HepG2 (cell line): ENCODE measurements around the gene SERHL2. TPM values are rescaled to one million over a fixed set of nuclear protein-coding genes. Genes with fewer than 3 reads are reported as not detected.

Experiments used
- CBX5 ChIP-seq: sonication (generic); formaldehyde crosslinking; IDR thresholded peaks from 2 replicates; pipeline ENCODE4 v1.4.0; 2020; ENCODE audit warnings: missing genetic modification reagents, borderline replicate concordance
- GABPB1 ChIP-seq: IDR thresholded peaks from 2 replicates; pipeline ENCODE4 v1.6.1; 2016; ENCODE audit warnings: mild to moderate bottlenecking, missing genetic modification reagents, moderate library complexity, missing compliant biosample characterization
- HIVEP1 ChIP-seq: sonication (generic); formaldehyde crosslinking; IDR thresholded peaks from 2 replicates; pipeline ENCODE4 v1.4.0; 2020; ENCODE audit warnings: mild to moderate bottlenecking, missing genetic modification reagents
- KDM2A ChIP-seq: sonication (generic); formaldehyde crosslinking; IDR thresholded peaks from 2 replicates; pipeline ENCODE4 v1.4.0; 2020; ENCODE audit warnings: low read depth, missing genetic modification reagents, borderline replicate concordance
- MAZ ChIP-seq, 2 experiments: sonication (generic) in 1 of 2; formaldehyde crosslinking in 1 of 2; IDR thresholded peaks; 2 replicates each; pipeline versions ENCODE4 v1.5.0 to v1.6.1; 2012 to 2020; ENCODE audit warnings: low read depth in 2 of 2, mild to moderate bottlenecking in 2 of 2, borderline replicate concordance in 1 of 2, improper control_type of control experiment in 1 of 2, low read length in 1 of 2, missing genetic modification reagents in 1 of 2, moderate library complexity in 1 of 2
- MBD4 ChIP-seq: IDR thresholded peaks from 2 replicates; pipeline ENCODE4 v1.6.1; 2012; ENCODE audit warnings: low read length, inconsistent platforms, borderline replicate concordance
- REXO4 ChIP-seq: sonication (generic); formaldehyde crosslinking; IDR thresholded peaks from 2 replicates; pipeline ENCODE4 v1.8.0; 2022; ENCODE audit warnings: missing genetic modification reagents, mild to moderate bottlenecking, borderline replicate concordance
- SMAD3 ChIP-seq: sonication (generic); formaldehyde crosslinking; IDR thresholded peaks from 2 replicates; pipeline ENCODE4 v1.4.0; 2020; ENCODE audit warnings: missing genetic modification reagents
- U2AF2 ChIP-seq: fragments of 200-400 bp; formaldehyde crosslinking; IDR thresholded peaks from 2 replicates; pipeline ENCODE4 v1.6.1; 2017; ENCODE audit warnings: low read depth, mild to moderate bottlenecking, low read length
- ZFP37 ChIP-seq: sonication (generic); formaldehyde crosslinking; IDR thresholded peaks from 2 replicates; pipeline ENCODE4 v1.4.0; 2020; ENCODE audit warnings: missing genetic modification reagents, borderline replicate concordance
- ZNF160 ChIP-seq: sonication (generic); formaldehyde crosslinking; IDR thresholded peaks from 2 replicates; pipeline ENCODE4 v1.8.0; 2022; ENCODE audit warnings: mild to moderate bottlenecking, inconsistent platforms, missing genetic modification reagents
- ZNF629 ChIP-seq: sonication (generic); formaldehyde crosslinking; conservative IDR thresholded peaks from 2 replicates; pipeline ENCODE4 v1.5.0; 2020; ENCODE audit warnings: missing genetic modification reagents
- ZNF749 ChIP-seq: sonication (generic); formaldehyde crosslinking; IDR thresholded peaks from 2 replicates; pipeline ENCODE4 v1.8.0; 2022; ENCODE audit warnings: mild to moderate bottlenecking, missing genetic modification reagents, moderate library complexity, borderline replicate concordance
- ZNF761 ChIP-seq: sonication (generic); formaldehyde crosslinking; conservative IDR thresholded peaks from 2 replicates; pipeline ENCODE4 v1.4.0; 2020; ENCODE audit warnings: mild to moderate bottlenecking, missing genetic modification reagents
- polyA plus RNA-seq, 8 experiments: library from polyadenylated mRNA; depleted of rRNA in 3 of 8; stranded (reverse) in 7 of 8; unstranded in 1 of 8; fragments of >200 nt; fragmentation: Illumina TruSeq in 4 of 8; extraction: Trizol in 4 of 8; gene quantifications; 2 replicates each; pipeline versions ENCODE4 v1.2.1 to v1.2.3, GENCODE V29; 2011 to 2016; ENCODE audit warnings: low read depth in 4 of 8, missing spikeins in 1 of 8, mixed read lengths in 1 of 8; ENCODE audit not compliant: insufficient read depth in 1 of 8
- total RNA-seq, 5 experiments: library from RNA; depleted of rRNA; stranded (reverse); fragments of >200 nt; fragmentation: Illumina TruSeq; extraction: Trizol; gene quantifications; 2 replicates each; pipeline ENCODE4 v1.2.3, GENCODE V29; 2016; ENCODE audit warnings: low read depth in 1 of 5
- TF ChIP-seq, protein P1 (sequence below): sonication (generic); formaldehyde crosslinking; IDR thresholded peaks from 2 replicates; pipeline ENCODE4 v1.9.0; 2021; ENCODE audit warnings: missing genetic modification reagents, borderline replicate concordance
- TF ChIP-seq, protein P2 (sequence below): sonication (generic); formaldehyde crosslinking; IDR thresholded peaks from 2 replicates; pipeline ENCODE4 v1.8.1; 2023; ENCODE audit warnings: mild to moderate bottlenecking, moderate library complexity, missing genetic modification reagents
- TF ChIP-seq, protein P3 (sequence below): IDR thresholded peaks from 2 replicates; pipeline ENCODE4 v1.6.1; 2016; ENCODE audit warnings: missing compliant biosample characterization, missing genetic modification reagents, borderline replicate concordance
- TF ChIP-seq, protein P4 (sequence below): sonication (generic); formaldehyde crosslinking; conservative IDR thresholded peaks from 2 replicates; pipeline ENCODE4 v1.4.0; 2020; ENCODE audit warnings: missing genetic modification reagents
- TF ChIP-seq, protein P5 (sequence below): sonication (generic); formaldehyde crosslinking; IDR thresholded peaks from 2 replicates; pipeline ENCODE4 v1.4.0; 2020; ENCODE audit warnings: mild to moderate bottlenecking, missing genetic modification reagents
- TF ChIP-seq, protein P6 (sequence below): IDR thresholded peaks from 2 replicates; pipeline ENCODE4 v1.6.1; 2018; ENCODE audit warnings: missing genetic modification reagents, mild to moderate bottlenecking, missing compliant biosample characterization
- TF ChIP-seq, protein P7 (sequence below): sonication (generic); formaldehyde crosslinking; conservative IDR thresholded peaks from 2 replicates; pipeline ENCODE4 v1.8.0; 2022; ENCODE audit warnings: mild to moderate bottlenecking, moderate library complexity, missing genetic modification reagents

SERHL2 gene
- total and polyA plus RNA-seq, 2 of the 13 experiments (the other 11 are each of a cell fraction or from before 2014, with no cell fraction given), result 1.0 to 1.8 TPM

DNA sequence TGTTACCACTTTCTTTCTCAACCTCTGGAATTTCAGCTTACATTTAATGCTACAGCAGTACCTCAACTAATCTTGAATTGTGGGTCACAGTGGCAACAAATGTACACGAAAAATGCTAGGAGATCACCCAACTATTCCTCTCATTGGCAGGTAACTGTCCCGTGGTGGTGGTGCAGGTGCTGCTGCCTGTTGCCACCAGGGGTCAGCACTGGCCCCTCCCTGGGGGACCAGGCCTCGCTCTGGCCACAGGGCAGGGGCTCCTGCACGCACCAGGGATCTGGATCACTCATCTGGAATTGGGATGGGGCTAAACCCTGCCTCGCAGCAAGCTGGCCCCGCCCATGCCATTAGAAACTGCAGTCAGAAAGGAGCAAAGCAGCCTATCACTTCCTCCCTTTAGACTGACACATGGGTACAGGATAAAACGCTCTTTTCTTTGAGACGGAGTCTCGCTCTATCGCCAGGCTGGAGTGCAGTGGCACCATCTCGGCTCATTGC lies 67.8 kb downstream of the SERHL2 start (continued):
- TF ChIP-seq, protein P1, sequence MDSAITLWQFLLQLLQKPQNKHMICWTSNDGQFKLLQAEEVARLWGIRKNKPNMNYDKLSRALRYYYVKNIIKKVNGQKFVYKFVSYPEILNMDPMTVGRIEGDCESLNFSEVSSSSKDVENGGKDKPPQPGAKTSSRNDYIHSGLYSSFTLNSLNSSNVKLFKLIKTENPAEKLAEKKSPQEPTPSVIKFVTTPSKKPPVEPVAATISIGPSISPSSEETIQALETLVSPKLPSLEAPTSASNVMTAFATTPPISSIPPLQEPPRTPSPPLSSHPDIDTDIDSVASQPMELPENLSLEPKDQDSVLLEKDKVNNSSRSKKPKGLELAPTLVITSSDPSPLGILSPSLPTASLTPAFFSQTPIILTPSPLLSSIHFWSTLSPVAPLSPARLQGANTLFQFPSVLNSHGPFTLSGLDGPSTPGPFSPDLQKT (CRISPR knock-in tag), result no peak
- TF ChIP-seq REXO4 (no peak), MBD4 (no peak), SMAD3 (CRISPR knock-in tag) (no peak), GABPB1 (CRISPR knock-in tag) (no peak), ZNF761 (CRISPR knock-in tag) (0 out of 2 replicates have a peak, but pooled peaks have one; percentile 23), KDM2A (CRISPR knock-in tag) (peak; percentile 31; the same call in 1 of the 2 replicates), ZFP37 (CRISPR knock-in tag) (no peak), ZNF749 (CRISPR knock-in tag) (no peak), U2AF2 (no peak), MAZ (IDR thresholded peaks at IDR 0.05; ENCODE audit: borderline replicate concordance, low read depth, low read length) (0 out of 2 replicates have a peak, but pooled peaks have one; percentile 47), MAZ (CRISPR knock-in tag; IDR thresholded peaks at IDR 0.05; ENCODE audit: low read depth) (0 out of 2 replicates have a peak, but pooled peaks have one; percentile 44), CBX5 (0 out of 2 replicates have a peak, but pooled peaks have one; percentile 24), ZNF160 (no peak), HIVEP1 (CRISPR knock-in tag) (no peak), ZNF629 (CRISPR knock-in tag) (no peak)
- TF ChIP-seq, protein P2, sequence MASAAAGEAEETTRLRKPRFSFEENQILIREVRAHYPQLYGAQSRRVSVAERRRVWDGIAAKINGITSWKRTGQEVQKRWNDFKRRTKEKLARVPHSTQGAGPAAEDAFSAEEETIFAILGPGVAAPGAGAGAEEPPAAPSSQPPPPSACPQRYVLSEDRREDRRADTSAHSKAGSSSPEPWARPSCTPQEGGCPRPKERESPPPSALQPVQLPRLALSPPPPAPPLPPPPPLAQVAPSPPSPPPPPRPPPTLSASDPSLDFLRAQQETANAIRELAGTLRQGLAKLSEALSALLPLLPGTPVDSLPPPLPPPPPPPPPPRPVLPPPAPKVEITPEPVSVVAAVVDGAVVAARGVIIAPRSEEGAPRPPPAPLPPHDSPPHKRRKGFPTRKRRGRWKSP (CRISPR knock-in tag), result no peak
- TF ChIP-seq, protein P3, sequence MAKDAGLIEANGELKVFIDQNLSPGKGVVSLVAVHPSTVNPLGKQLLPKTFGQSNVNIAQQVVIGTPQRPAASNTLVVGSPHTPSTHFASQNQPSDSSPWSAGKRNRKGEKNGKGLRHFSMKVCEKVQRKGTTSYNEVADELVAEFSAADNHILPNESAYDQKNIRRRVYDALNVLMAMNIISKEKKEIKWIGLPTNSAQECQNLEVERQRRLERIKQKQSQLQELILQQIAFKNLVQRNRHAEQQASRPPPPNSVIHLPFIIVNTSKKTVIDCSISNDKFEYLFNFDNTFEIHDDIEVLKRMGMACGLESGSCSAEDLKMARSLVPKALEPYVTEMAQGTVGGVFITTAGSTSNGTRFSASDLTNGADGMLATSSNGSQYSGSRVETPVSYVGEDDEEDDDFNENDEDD (CRISPR knock-in tag), result 0 out of 2 replicates have a peak, but pooled peaks have one; percentile 19
- TF ChIP-seq, protein P4, sequence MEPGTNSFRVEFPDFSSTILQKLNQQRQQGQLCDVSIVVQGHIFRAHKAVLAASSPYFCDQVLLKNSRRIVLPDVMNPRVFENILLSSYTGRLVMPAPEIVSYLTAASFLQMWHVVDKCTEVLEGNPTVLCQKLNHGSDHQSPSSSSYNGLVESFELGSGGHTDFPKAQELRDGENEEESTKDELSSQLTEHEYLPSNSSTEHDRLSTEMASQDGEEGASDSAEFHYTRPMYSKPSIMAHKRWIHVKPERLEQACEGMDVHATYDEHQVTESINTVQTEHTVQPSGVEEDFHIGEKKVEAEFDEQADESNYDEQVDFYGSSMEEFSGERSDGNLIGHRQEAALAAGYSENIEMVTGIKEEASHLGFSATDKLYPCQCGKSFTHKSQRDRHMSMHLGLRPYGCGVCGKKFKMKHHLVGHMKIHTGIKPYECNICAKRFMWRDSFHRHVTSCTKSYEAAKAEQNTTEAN (CRISPR knock-in tag), result no peak
- TF ChIP-seq, protein P5, sequence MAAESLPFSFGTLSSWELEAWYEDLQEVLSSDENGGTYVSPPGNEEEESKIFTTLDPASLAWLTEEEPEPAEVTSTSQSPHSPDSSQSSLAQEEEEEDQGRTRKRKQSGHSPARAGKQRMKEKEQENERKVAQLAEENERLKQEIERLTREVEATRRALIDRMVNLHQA (CRISPR knock-in tag), result no peak
- TF ChIP-seq, protein P6, sequence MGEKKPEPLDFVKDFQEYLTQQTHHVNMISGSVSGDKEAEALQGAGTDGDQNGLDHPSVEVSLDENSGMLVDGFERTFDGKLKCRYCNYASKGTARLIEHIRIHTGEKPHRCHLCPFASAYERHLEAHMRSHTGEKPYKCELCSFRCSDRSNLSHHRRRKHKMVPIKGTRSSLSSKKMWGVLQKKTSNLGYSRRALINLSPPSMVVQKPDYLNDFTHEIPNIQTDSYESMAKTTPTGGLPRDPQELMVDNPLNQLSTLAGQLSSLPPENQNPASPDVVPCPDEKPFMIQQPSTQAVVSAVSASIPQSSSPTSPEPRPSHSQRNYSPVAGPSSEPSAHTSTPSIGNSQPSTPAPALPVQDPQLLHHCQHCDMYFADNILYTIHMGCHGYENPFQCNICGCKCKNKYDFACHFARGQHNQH (CRISPR knock-in tag), result peak; percentile 53; the same call in 1 of the 2 replicates
- TF ChIP-seq, protein P7, sequence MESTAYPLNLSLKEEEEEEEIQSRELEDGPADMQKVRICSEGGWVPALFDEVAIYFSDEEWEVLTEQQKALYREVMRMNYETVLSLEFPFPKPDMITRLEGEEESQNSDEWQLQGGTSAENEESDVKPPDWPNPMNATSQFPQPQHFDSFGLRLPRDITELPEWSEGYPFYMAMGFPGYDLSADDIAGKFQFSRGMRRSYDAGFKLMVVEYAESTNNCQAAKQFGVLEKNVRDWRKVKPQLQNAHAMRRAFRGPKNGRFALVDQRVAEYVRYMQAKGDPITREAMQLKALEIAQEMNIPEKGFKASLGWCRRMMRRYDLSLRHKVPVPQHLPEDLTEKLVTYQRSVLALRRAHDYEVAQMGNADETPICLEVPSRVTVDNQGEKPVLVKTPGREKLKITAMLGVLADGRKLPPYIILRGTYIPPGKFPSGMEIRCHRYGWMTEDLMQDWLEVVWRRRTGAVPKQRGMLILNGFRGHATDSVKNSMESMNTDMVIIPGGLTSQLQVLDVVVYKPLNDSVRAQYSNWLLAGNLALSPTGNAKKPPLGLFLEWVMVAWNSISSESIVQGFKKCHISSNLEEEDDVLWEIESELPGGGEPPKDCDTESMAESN, result no peak
